G401 (cell line): Measurements from ENCODE around the gene CST7. TPM values are rescaled to one million over a fixed set of nuclear protein-coding genes. Genes with fewer than 3 reads are reported as not detected.
A peak's percentile ranks its signal among the peaks of the same experiment; 100 is the strongest.
"Not testable (repeated sequence)": the region's sequence is repeated elsewhere in the genome, so short reads cannot be mapped to it uniquely, and the experiment has no call there.

Experiments used
- DNase-seq: peaks from one replicate; pipeline ENCODE4 v3.0.0-alpha.2; 2015; ENCODE audit warnings: low spot score
- in situ Hi-C: cut with HindIII; loops from 2 replicates; pipeline ENCODE4 v1.10.0; 2016; ENCODE audit warnings: low sequenced_read_pairs, mixed read lengths
- total RNA-seq: library from RNA; depleted of rRNA; stranded (reverse); fragments of >200 nt; shearing (Covaris generic); gene quantifications from 2 replicates; pipeline ENCODE4 v1.2.3, GENCODE V29; 2014

Gene CST7
- total RNA-seq, 1 experiment from 2014 or later = not detected

DNA sequence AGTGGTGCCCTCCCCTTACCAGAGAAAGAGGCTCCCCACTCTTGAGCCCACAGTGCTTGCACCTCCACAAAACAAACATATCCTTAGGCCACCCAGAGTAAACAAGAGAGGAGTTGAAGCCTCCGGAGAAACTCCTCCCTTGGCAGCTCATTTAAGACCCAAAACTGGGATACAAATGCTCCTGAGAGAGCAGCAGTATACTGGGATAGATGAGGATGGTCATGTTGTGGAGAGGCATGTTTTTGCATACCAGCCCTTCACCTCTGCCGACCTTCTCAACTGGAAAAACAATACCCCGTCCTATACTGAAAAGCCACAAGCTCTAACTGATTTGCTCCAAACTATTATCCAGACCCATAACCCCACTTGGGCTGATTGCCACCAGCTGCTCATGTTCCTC lies 28.4 kb upstream of the CST7 start:
- in situ Hi-C loops = not testable (repeated sequence)

DNA sequence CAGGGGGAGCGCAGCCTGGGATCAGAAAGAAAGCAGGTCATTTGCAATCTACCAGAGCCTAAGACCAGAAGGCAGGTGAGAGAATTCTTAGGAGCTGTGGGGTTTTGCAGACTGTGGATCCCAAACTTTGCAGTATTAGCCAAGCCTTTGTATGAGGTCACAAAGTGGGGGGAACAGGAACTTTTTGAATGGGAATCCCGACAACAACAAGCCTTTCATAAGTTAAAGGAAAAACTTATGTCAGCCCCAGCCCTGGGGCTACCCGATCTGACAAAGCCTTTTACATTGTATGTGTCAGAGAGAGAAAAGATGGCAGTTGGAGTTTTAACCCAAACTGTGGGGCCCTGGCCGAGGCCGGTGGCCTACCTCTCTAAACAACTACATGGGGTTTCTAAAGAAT lies 19.8 kb upstream of the CST7 start:
- in situ Hi-C loops, DNase-seq: not testable (repeated sequence)

More for the DNA sequence above, 28.4 kb upstream of the CST7 start:
- not testable (repeated sequence) for DNase-seq

DNA sequence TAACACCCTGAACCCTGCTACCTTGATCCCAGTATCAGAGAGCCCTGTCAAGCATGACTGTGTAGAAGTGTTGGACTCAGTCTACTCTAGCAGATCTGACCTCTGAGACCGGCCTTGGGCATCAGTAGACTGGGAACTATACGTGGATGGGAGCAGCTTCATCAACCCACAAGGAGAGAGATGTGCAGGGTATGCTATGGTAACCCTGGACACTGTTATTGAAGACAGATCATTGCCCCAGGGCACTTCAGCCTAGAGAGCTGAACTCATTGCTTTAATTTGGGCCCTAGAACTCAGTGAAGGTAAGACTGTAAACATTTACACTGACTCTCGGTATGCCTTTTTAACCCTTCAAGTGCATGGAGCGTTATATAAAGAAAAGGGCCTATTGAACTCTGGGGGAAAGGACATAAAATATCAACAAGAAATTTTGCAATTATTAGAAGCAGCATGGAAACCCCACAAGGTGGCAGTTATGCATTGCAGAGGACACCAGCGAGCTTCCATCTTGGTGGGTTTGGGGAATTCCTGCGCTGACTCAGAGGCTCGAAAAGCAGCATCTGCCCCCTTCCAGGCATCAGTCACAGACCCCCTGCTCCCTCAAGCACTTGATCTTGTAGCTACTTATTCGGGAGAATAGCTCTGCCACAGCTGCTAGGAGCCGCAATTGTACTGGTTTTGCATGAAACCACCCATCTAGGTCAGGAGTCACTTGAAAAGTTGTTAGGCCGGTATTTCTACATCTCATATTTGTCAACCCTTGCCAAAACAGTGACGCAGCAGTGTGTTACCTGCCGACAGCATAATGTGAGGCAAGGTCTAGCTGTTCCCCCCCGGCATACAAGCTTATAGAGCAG lies 19.0 kb upstream of the CST7 start:
- DNase-seq, in situ Hi-C loops: not testable (repeated sequence)

DNA sequence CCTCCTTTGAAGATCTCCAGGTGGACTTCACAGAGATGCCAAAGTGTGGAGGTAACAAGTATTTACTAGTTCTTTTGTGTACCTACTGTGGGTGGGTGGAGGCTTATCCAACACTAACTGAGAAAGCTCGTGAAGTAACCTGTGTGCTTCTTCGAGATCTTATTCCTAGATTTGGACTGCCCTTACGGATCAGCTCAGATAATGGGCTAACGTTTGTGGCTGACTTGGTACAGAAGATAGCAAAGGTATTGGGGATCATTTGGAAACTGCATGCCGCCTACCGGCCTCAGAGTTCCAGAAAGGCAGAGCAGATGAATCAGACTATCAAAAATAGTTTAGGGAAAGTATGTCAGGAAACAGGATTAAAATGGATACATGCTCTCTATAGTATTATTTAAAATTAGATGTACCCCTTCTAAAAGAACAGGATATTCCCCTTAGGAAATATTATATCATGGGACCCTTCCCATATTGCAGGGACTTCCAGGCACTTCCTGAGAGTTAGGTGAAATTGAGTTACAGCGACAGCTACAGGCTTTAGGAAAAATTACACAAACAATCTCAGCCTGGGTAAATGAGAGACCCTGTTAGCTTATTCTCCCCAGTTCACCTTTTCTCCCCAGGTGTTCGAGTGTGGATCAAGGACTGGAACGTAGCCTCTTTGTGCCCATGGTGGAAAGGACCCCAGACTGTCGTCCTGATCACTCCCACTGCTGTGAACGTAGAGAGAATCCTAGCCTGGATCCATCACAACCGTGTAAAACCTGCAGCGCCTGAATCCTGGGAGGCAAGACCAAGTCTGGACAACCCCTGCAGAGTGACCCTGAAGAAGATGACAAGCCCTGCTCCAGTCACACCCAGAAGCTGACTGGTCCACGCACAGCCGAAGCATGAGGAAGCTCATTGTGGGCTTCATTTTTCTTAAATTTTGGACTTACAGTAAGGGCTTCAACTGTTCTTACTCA lies 18.1 kb upstream of the CST7 start:
- DNase-seq, in situ Hi-C loops: not testable (repeated sequence)

DNA sequence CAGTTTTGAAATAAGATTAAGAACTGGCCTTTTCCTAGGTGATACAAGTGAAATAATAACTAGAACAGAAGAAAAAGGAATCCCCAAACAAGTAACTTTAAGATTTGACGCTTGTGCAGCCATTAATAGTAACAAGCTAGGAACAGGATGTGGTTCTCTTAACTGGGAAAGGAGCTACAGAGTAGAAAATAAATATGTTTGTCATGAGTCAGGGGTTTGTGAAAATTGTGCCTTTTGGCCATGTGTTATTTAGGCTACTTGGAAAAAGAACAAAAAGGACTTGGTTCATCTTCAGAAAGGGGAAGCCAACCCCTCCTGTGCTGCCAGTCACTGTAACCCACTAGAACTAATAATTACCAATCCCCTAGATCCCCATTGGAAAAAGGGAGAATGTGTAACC lies 17.2 kb upstream of the CST7 start:
- in situ Hi-C loops, DNase-seq: not testable (repeated sequence)

DNA sequence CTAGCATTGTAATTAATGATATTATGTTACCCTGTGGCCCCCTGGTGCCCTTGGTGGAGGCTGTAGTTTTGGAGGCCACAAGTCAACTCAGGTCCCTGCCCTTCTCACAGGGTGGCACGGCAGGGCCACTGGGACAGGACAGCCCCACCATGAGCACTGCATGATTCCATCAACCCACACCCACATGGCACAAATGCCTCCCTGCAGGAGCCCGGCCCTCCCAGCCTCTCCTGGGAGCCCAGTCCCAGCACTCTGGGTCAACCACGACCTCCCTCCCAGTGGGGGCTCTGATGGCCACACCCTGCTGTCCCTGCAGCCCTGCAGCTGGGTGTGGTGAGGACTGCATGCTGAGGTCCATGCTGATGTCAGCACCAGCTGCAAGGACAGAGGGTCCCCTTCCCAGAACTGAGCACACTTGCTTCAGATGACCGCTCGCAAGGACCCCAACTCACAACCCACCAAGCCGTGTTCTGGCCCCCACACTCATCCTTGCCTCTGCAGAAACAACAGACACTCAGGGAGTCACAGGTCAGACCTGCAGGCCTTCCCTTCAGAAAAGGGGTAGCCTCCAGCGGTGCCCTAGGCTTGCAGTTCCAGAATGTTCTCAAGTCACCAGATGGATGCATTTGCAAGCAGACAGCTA lies 15.7 kb upstream of the CST7 start:
- in situ Hi-C loops = no loop called here
- DNase-seq = no peak

DNA sequence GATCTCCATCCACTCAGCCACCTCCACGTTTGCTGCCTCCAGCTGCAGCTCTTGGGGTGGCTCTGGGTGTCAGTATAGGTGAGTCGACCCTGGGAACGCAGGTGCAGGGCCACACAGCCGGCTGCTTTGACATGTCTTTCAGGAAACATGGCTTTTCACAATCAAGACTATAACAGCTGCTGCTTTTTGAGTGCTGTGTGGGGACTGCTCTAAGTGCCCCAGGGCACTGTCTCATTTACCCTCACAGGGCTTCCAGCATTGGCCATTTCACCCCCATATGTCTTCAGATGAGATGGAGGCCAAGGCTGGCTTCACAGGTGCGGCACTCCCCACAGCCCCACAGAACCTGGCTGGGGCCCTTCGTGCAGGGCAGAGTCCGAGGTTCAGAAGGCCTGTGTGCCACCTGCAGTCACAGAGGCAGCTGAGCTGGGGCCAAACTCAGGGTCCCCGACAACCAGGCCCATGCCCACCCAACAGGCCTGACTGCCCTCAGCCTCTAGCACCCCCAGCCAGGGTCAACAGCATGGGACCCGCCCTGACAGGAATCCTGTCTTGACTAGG lies 14.9 kb upstream of the CST7 start:
- DNase-seq = no peak
- in situ Hi-C loops = no loop called here

DNA sequence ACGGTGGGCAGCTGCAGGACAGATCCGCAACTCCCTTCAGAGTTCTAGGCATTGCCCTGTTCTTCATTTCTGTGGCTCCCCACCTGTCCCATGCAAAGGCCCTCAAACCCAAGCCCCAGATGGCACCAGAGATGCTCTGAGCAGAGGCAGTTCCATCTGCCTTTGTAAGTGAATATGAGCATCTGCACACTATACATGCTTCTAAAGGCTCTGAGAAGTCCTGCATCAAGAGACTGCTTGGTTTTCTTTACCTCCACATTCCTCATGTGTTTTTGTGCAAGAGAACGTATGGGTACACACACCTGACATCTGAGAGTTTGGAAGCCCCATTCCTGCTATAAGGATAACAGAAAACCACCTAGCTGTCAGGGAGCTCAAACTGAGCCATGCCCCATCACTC lies 14.4 kb upstream of the CST7 start:
- in situ Hi-C loops = no loop called here
- no peak for DNase-seq

DNA sequence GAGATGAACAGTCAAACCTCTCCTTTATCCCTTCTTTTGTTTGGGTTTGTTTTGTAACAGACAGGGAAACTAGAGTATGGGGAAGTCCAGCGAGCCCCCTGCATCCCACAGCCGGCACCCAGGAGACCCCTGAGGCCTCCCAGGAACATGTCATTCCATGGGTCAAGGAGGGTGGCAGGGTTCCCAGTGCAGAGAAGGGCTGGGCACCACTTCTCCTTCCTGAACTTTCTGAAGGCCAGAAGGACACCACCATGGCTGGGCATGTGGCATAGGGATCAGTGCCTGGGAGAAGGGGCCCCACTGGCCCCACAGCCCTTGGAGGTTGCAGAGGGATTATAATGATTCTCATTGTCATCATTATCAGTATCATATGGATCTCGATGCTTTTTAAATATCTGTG lies 13.9 kb upstream of the CST7 start:
- no peak for DNase-seq
- in situ Hi-C loops = no loop called here

DNA sequence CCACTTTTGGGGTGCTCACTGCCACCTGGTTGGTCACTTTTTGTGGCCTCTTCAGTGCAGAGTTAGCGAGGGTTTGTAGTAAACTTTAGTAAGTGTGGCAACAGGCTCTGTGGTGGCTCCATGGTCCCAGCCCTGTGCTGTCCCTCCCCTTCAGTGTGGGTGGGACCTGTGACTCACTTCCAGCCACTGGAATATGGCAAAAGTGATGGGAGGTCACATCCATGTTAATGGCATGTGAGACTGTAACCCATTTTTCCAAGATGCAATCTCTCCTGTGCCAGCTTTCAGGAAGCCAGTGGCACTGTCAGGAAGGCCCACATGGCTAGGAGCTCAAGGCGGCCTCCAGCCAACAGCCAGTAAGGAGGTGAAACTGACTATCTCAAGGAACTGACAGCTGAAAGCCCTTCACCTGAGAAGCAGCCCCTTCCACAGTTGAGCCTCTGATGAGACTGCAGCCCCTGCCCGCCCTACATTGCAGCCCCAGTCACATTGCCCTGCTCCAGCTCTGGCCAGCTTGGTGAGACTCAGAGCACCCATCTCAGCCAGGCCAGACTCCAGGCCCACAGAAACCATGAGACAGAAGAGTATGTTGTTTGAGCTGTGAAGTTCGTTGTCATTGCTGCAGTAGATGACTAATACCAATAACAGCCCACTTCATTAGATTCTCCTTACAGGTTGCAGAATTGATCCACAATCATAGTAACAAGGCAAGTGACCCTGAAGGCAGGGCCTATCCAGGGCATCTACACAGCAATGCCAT lies 13.1 kb upstream of the CST7 start:
- in situ Hi-C loops = no loop called here

DNA sequence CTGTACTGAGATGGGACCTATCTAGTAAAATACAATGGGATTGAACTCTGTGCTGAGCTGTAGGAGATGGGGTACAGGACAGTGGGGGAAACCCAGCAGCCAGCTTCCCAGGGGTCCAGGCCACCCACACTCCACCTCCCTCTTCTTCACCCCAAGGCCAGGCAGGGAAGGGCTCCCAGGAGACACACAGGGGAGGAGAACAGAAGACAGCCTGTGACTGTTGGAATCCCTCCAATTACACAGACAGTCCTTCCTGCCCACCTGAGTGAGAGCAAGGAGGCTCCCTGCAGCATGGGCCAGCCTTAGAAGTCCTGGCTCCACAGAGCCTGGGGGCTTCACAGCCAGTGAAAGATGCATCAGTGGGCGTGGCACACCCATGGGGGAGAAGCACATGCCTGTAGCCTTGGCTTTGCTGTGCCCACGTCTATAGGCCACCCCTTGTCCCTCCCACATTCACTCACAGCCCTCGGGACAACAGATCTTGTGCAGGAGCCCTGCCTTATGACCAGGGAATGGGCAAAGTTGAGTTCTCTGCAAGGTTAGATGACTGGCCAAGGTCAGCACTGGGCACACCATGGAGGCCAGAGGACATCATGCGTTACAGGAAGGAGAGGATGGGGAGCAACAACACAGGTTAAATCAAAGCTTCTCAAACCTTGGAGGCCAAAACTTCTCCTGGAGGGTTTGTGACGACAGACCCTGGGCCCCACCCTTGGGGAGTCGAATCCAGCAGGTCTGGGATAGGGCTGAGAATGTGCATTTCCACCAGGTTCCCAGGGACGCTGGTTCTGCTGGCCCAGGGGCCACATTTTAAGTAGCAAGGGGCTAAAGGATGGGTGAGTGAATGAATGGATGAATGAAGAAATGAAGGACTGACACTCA lies 12.3 kb upstream of the CST7 start:
- in situ Hi-C loops = no loop called here
- DNase-seq = no peak

More for the DNA sequence above, 13.1 kb upstream of the CST7 start:
- no peak for DNase-seq

DNA sequence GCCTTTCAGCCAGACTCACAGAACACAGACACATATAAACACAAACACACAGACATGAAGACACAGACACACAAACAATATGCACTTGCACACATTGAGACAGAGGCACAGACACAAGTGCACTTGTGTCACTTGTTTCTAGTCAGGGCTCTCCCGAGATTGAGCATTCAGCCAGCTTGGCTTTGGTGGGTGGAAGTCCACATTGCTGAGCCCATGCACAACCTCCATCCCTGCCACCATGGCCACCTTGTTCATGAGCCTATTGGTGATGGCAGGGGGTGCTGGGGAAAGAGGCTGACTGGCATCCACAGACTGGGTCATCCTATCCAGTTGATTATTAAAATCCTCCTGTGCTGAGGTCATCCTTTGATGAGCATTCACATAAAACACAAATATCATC lies 11.5 kb upstream of the CST7 start:
- no peak for DNase-seq
- in situ Hi-C loops = no loop called here

DNA sequence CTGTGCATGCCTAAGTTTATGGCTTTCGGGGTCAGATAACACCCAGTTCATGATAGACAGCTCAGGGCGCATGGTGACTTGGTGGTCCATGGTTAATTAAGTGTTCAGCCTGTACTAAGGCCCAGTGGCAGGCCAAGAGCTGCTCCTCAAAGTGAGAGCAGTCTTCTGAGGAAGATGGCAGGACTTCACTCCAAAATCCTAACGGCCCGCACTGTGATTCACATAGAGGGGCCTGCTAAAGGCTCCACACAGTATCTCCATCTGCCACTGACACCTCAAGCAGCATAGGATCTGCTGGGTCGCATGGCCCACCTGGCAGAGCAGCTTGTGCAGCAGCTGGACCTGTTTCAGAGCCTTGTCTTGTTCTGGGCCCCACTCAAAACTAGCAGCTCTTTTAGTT lies 10.6 kb upstream of the CST7 start:
- in situ Hi-C loops = no loop called here
- no peak for DNase-seq

DNA sequence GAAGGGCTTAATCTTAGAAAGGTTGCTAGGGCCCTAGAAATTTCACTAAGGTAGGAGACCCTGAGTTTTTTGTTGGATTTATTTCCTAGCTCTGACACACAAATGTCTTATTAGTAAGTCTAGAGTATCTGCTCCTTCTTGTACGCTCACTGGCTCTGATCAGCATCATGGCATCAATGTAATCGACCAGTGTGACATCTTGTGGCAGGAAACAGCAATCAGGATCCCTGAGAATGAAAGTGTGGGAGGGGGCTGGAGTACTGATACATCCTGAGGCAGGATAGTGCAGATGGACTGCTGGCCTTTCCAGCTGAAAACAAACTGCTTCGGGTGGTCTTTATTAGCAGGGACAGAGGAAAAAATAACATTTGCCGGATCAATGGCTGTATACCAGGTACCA lies 10.0 kb upstream of the CST7 start:
- no peak for DNase-seq
- in situ Hi-C loops = no loop called here

DNA sequence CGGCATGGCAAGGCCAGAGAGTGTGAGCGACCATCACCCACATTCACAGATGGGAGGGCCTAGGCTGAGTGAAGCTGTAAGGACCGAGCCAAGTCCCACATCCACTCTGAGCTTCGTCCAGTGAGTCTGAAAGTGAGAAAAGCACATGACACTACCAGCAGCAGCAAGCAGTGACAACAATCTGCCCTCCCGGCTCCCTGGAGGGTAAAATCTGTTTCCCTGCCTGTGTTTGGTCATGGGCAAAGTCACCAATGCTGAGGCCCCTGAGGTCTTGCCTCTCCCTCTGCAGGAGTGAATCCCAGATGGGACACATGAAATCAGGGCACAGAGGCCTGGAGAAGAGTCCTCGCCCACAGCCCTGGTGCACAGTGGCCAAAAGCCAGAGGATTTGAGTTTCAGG lies 6.4 kb upstream of the CST7 start:
- DNase-seq = peak; percentile 36
- in situ Hi-C loops = no loop called here

DNA sequence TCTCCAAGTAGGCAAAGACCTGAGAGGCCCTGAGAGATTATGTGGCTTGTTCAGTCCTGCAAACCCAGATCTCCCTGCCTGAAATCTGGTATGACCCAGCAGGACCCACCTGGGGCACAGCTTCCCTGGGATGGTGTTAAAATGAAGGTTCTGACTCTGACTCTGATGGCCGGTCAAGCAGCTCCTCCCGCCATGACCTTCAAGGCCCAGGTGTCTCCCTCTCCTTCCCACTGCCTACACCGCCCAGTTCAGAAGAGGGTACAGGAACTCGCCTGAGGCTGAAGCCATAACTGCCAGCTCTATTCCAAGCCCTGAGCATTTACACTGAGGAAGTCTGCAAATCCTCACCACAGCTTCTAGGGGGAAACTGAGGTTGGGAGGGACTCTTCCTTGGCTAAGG lies 5.9 kb upstream of the CST7 start:
- in situ Hi-C loops = no loop called here

DNA sequence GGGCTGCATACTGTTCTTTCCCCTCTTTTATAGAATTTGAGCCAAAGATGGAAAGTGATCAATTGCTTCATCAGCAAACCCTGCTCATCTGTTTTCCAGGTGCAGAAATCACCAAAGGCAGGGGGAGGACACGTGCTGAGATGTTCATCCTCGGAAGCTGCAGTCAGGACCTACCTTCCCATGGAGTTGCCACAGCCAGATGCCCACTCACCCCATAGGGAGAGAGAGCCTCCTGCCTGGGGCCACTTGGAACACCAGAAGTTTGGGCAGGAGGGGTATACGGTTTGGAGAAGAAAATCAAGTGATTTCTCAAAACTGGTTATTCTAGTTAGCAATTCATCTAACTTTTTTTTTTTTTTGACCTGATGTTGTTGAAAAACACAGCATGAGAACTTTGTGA lies 5.3 kb upstream of the CST7 start:
- in situ Hi-C loops = no loop called here
- DNase-seq = no peak

More for the DNA sequence above, 5.9 kb upstream of the CST7 start:
- no peak for DNase-seq

DNA sequence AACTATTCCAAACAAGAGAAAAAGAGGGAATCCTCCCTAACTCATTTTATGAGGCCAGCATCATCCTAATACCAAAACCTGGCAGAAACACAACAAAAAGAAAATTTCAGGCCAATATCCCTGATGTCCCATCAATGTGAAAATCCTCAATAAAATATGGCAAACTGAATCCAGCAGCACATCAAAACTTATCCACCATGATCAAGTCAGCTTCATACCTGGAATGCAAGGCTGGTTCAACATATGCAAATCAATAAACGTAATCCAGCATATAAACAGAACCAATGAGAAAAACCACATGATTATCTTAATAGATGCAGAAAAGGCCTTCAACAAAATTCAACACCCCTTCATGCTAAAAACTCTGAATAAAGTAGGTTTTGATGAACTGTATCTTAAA lies 2.7 kb upstream of the CST7 start:
- in situ Hi-C loops, DNase-seq: not testable (repeated sequence)
